OCI-LY1 (cell line): ENCODE data around the gene METTL4.
A peak's percentile ranks its signal among the peaks of the same experiment; 100 is the strongest.

Source experiments
- H2AFZ ChIP-seq: fragments of 200-600 bp; sonication (generic), shearing (Covaris generic); 2 replicates; pipeline ENCODE4 v1.6.0; 2014; ENCODE audit warnings: antibody characterized with exemption, mild to moderate bottlenecking, low read length
- H3F3A ChIP-seq: fragments of 200-600 bp; sonication (generic), shearing (Covaris generic); 2 replicates; pipeline ENCODE4 v1.6.0; 2014; ENCODE audit warnings: mild to moderate bottlenecking, antibody characterized with exemption, low read length, moderate library complexity; ENCODE audit not compliant: insufficient read depth
- H3K27ac ChIP-seq: fragments of 200-600 bp; sonication (generic); 2 replicates; pipeline ENCODE4 v1.5.1; 2014; ENCODE audit warnings: low read length, mixed run types, mild to moderate bottlenecking, low read depth; ENCODE audit not compliant: poor library complexity, severe bottlenecking
- H3K27me3 ChIP-seq: fragments of 200-600 bp; sonication (generic); 2 replicates; pipeline ENCODE4 v1.6.0; 2014; ENCODE audit warnings: antibody characterized with exemption, mild to moderate bottlenecking, low read length, moderate library complexity; ENCODE audit not compliant: insufficient read depth
- H3K36me3 ChIP-seq: fragments of 200-600 bp; sonication (generic); 2 replicates; pipeline ENCODE4 v1.6.1; 2014; ENCODE audit warnings: mild to moderate bottlenecking, antibody characterized with exemption, low read length, moderate library complexity, mixed read lengths; ENCODE audit not compliant: insufficient read depth
- H3K4me1 ChIP-seq: fragments of 200-600 bp; sonication (generic); 2 replicates; pipeline ENCODE4 v1.5.1; 2014; ENCODE audit warnings: mild to moderate bottlenecking, low read length, moderate library complexity; ENCODE audit not compliant: insufficient read depth, severe bottlenecking
- H3K4me2 ChIP-seq: fragments of 200-600 bp; sonication (generic), shearing (Covaris generic); 2 replicates; pipeline ENCODE4 v1.6.1; 2014; ENCODE audit warnings: low read length
- H3K4me3 ChIP-seq: fragments of 200-600 bp; sonication (generic); 2 replicates; pipeline ENCODE4 v1.5.1; 2014; ENCODE audit warnings: low read length, low read depth, mild to moderate bottlenecking, mixed read lengths; ENCODE audit not compliant: poor library complexity, severe bottlenecking
- H3K79me2 ChIP-seq: fragments of 200-600 bp; shearing (Covaris generic); 2 replicates; pipeline ENCODE4 v1.6.1; 2016; ENCODE audit warnings: mixed run types, low read length, mixed read lengths; ENCODE audit not compliant: insufficient read depth
- H3K9ac ChIP-seq: fragments of 200-600 bp; sonication (generic), shearing (Covaris generic); 2 replicates; pipeline ENCODE4 v1.6.1; 2014; ENCODE audit warnings: mild to moderate bottlenecking, low read length, mixed read lengths
- H3K9me2 ChIP-seq: fragments of 200-600 bp; sonication (generic), shearing (Covaris generic); 2 replicates; pipeline ENCODE4 v1.6.1; 2014; ENCODE audit warnings: low read depth, mild to moderate bottlenecking, low read length, mixed read lengths
- H3K9me3 ChIP-seq: fragments of 200-600 bp; shearing (Covaris generic); 2 replicates; pipeline ENCODE4 v1.6.1; 2014; ENCODE audit warnings: low read length, mixed read lengths
- H4K20me1 ChIP-seq: fragments of 200-600 bp; sonication (generic), shearing (Covaris generic); 2 replicates; pipeline ENCODE4 v1.6.0; 2016; ENCODE audit warnings: mild to moderate bottlenecking, low read length; ENCODE audit not compliant: insufficient read depth
- EZH2 ChIP-seq: fragments of 200-600 bp; sonication (generic), shearing (Covaris generic); IDR thresholded peaks from 2 replicates; pipeline ENCODE4 v1.8.0; 2017; ENCODE audit warnings: borderline replicate concordance, mixed run types, mild to moderate bottlenecking, antibody characterized with exemption, low read length, moderate library complexity, mixed read lengths
- TF ChIP-seq, protein P1 (sequence below): fragments of 200-600 bp; sonication (generic), shearing (Covaris generic); IDR thresholded peaks from 2 replicates; pipeline ENCODE4 v1.5.1; 2017; ENCODE audit warnings: mild to moderate bottlenecking, antibody characterized with exemption, low read length, moderate library complexity, mixed read lengths

Gene METTL4

DNA sequence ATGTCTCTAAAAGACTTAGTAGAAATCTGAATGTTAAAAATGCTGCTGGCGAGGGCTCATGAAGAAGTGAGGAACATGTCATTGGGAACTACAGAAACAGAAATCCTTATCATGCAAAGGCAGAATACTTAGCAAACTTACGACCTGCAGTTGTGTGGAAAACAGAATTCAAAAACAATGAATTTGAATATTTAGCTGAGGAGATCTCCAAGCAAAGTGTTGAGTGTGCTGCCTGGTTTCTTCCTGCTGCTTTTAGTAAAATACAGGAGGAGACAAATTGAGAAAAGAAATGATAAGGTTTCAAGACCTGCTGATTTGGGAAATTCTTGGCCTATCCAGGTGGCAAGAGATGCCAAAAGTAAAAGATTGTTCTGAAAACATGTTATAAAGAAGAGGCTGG, 38.5 kb downstream of the METTL4 start:
- TF ChIP-seq, protein P1, sequence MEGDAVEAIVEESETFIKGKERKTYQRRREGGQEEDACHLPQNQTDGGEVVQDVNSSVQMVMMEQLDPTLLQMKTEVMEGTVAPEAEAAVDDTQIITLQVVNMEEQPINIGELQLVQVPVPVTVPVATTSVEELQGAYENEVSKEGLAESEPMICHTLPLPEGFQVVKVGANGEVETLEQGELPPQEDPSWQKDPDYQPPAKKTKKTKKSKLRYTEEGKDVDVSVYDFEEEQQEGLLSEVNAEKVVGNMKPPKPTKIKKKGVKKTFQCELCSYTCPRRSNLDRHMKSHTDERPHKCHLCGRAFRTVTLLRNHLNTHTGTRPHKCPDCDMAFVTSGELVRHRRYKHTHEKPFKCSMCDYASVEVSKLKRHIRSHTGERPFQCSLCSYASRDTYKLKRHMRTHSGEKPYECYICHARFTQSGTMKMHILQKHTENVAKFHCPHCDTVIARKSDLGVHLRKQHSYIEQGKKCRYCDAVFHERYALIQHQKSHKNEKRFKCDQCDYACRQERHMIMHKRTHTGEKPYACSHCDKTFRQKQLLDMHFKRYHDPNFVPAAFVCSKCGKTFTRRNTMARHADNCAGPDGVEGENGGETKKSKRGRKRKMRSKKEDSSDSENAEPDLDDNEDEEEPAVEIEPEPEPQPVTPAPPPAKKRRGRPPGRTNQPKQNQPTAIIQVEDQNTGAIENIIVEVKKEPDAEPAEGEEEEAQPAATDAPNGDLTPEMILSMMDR, result no peak
- no peak for TF ChIP-seq EZH2
- Histone ChIP-seq H3K27ac (peak overlapping the region; percentile 32), H3K9me3 (no peaks in the 10 kb centered on the region), H3K27me3 (no peaks in the 10 kb centered on the region), H3K4me1 (peaks cover 49% of the 10 kb centered on the region), H3K4me2 (no peak overlapping the region), H3K4me3 (no peak overlapping the region), H3F3A (no peaks in the 10 kb centered on the region), H2AFZ (no peak overlapping the region), H3K79me2 (no peaks in the 10 kb centered on the region), H3K9me2 (no peaks in the 10 kb centered on the region), H4K20me1 (no peaks in the 10 kb centered on the region), H3K36me3 (no peaks in the 10 kb centered on the region), H3K9ac (no peak overlapping the region)

DNA sequence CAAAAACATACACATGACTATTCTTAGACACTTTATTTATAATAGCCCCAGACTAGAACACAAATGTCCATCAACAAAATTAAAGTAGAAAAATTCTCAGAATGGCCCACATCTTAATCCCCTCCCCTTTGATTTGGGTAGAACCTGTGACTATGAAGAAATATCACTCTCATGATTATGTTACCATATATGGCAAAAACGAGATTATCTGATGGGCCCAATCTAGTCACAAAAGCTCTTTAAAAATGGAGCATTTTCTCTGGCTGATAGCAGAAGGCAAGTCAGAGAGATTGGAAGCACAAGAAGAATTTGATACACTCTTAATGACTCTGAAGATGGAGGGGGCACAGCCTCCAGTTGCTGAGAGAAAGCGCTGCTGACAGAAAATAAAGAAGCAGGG, 39.6 kb downstream of the METTL4 start:
- H3K36me3 ChIP-seq, result no peaks in the 10 kb centered on the region
- no peak overlapping the region for H3K9ac ChIP-seq
- H3K27me3 ChIP-seq, result no peaks in the 10 kb centered on the region
- peaks cover 38% of the 10 kb centered on the region for H3K4me1 ChIP-seq
- TF ChIP-seq, protein P1, result no peak
- no peak for TF ChIP-seq EZH2
- no peak overlapping the region for H3K4me3 ChIP-seq
- no peaks in the 10 kb centered on the region for H3K9me3 ChIP-seq
- H3F3A ChIP-seq, result no peaks in the 10 kb centered on the region
- H3K27ac ChIP-seq, result no peak overlapping the region
- H3K4me2 ChIP-seq, result no peak overlapping the region
- H2AFZ ChIP-seq, result no peak overlapping the region
- H4K20me1 ChIP-seq, result no peaks in the 10 kb centered on the region
- H3K9me2 ChIP-seq, result no peaks in the 10 kb centered on the region
- no peaks in the 10 kb centered on the region for H3K79me2 ChIP-seq

DNA sequence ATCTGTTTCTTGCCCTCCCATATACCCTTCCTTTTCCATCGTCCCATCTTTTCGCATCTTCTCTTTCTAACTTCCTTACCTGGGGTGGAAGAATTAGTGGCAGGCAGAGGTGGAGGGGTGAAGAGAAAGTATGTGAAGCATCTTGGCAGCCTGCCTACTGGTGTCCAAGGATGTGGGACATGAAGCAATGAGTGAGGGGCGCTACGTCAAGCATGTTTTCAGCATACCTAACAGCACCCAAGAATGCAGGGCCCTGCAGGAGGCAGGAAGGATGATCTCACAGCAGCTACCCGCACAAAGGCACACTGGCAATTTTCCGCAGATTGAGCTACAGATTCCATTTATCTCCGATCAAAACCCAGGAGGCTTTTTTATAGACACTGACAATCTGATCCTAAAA, 42.2 kb downstream of the METTL4 start:
- H3K9me2 ChIP-seq, result no peaks in the 10 kb centered on the region
- H3K27me3 ChIP-seq, result no peaks in the 10 kb centered on the region
- H3K4me3 ChIP-seq, result no peak overlapping the region
- H3K36me3 ChIP-seq, result no peaks in the 10 kb centered on the region
- no peak overlapping the region for H2AFZ ChIP-seq
- TF ChIP-seq, protein P1, result no peak
- no peak for TF ChIP-seq EZH2
- no peak overlapping the region for H3K4me2 ChIP-seq
- H4K20me1 ChIP-seq, result no peaks in the 10 kb centered on the region
- H3K9ac ChIP-seq, result no peak overlapping the region
- H3K4me1 ChIP-seq, result peaks cover 12% of the 10 kb centered on the region
- no peaks in the 10 kb centered on the region for H3K9me3 ChIP-seq
- no peaks in the 10 kb centered on the region for H3K79me2 ChIP-seq
- H3K27ac ChIP-seq, result no peak overlapping the region
- H3F3A ChIP-seq, result no peaks in the 10 kb centered on the region
